Adrenal gland (tissue), 12 donors: Measurements from ENCODE around the gene ALKBH5. TPM values are rescaled to one million over a fixed set of nuclear protein-coding genes. Genes with fewer than 3 reads are reported as not detected.

Experiments
- DNase-seq, 7 donors: peaks; one replicate each; pipeline ENCODE4 v3.0.0-alpha.2; 2019 to 2020
- H3K27ac ChIP-seq, 5 donors: fragments of 200-600 bp; sonication (generic) in 4 of 5; 1 replicate in 3 of 5; 2 replicates in 2 of 5; pipeline versions ENCODE4 v1.5.1 to v1.8.0; 2016 to 2020; ENCODE audit warnings: mild to moderate bottlenecking in 1 of 5
- H3K27me3 ChIP-seq: fragments of 200-600 bp; 2 replicates; pipeline ENCODE4 v1.8.0; 2021
- H3K36me3 ChIP-seq, 2 donors: fragments of 200-600 bp; replicated peaks in 1 of 2; 1 replicate in 1 of 2; 2 replicates in 1 of 2; pipeline versions ENCODE4 v1.5.1 to v1.8.0; 2018 to 2022
- H3K4me1 ChIP-seq, 2 donors: fragments of 200-600 bp; replicated peaks in 1 of 2; 1 replicate in 1 of 2; 2 replicates in 1 of 2; pipeline versions ENCODE4 v1.5.1 to v1.8.0; 2018 to 2021
- H3K4me3 ChIP-seq, 4 donors: fragments of 200-600 bp; sonication (generic) in 3 of 4; one replicate each; pipeline ENCODE4 v1.5.1; 2016 to 2018
- H3K9me3 ChIP-seq, 3 donors: fragments of 200-600 bp; sonication (generic) in 1 of 3; replicated peaks in 1 of 3; 1 replicate in 2 of 3; 2 replicates in 1 of 3; pipeline versions ENCODE4 v1.5.1 to v1.8.0; 2016 to 2021
- POLR2A ChIP-seq, 2 donors: fragments of 450-650 bp; IDR thresholded peaks; one replicate each; pipeline ENCODE4 v1.6.1; 2017; ENCODE audit warnings: antibody characterized with exemption in 2 of 2, mild to moderate bottlenecking in 2 of 2, moderate library complexity in 1 of 2
- WGBS, 4 donors: extraction: QIAGEN DNeasy Blood & Tissue Kit in 2 of 4; methylation state at CpG; one replicate each; pipeline versions ENCODE4 v1.1.5 to v1.1.7; 2013 to 2017; 5-methylcytosine and 5-hydroxymethylcytosine counted together
- intact Hi-C, 2 donors: fragments of 100-400 bp; cut with DNase I; formaldehyde crosslinking; loops; one replicate each; pipeline versions ENCODE4 v1.14.1 to v1.15.0; 2022 to 2023
- polyA plus RNA-seq, 3 donors: library from polyadenylated mRNA; stranded (reverse); fragments of 200-250 nt in 2 of 3; fragments of 350-450 nt in 1 of 3; fragmentation: Illumina TruSeq in 1 of 3; extraction: RNeasy Lipid Tissue Mini Kit (QIAGEN cat#74804) in 1 of 3; gene quantifications; one replicate each; pipeline ENCODE4 v1.2.3, GENCODE V29; 2013 to 2014
- total RNA-seq, 9 donors: library from RNA; depleted of rRNA in 4 of 9; stranded (reverse); fragments of >200 nt in 4 of 9; fragments of 120-200 nt in 1 of 9; fragmentation: NEBNext Ultra II Directional in 1 of 9; extraction: Animal tissue kit (Norgen Biotek cat#: 25700) in 1 of 9; gene quantifications; one replicate each; pipeline versions ENCODE4 v1.1.0 to v1.2.4, GENCODE V29; 2013 to 2023
- TF ChIP-seq, protein P1 (sequence below), 6 experiments: fragments of 450-650 bp in 4 of 6; fragments of 200-600 bp in 2 of 6; sonication (generic) in 1 of 6; IDR thresholded peaks; 1 replicate in 5 of 6; 2 replicates in 1 of 6; pipeline versions ENCODE4 v1.5.1 to v1.8.0; 2016 to 2021; ENCODE audit warnings: antibody characterized with exemption in 6 of 6, mild to moderate bottlenecking in 2 of 6, moderate library complexity in 1 of 6
- donor health status: healthy with polysubstance abuse.
- donor health status: Bipolar disorder and iron deficiency.
- donor health status: DM: yes; HTN: yes; CAD: no.
- donor health status: DM: no; HTN: no; CAD: no.
- donor health status: DM: no; HTN: no; CAD: no.
- donor health status: DM: yes; HTN: yes; CAD: no.

Gene ALKBH5
- total and polyA plus RNA-seq, 12 donors = 28.4 to 154 (median 138) TPM

DNA sequence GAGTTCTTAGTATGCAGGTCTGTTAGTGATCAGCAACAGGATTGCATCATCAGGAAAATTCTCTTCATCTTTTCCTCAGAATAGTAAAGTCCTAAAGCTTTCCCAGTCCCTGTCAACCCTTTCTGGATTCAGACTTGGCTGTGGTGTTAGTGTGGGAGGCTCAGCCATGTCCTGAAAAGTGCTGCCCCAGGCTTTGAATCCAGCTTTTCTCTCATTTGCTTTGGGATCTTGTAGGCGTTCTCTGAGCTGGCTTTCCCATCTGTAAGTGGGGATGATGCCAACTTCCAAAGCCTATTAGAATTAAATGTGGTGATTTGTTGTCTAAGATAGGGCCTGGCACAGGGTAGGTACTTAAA, 3.0 kb downstream of the ALKBH5 start:
- Histone ChIP-seq H3K4me3 (peak overlapping the region in 1 of 4 donors; percentile 85), H3K9me3 (no peaks in the 10 kb centered on the region), H3K4me1 (peaks cover 70 to 80% of the 10 kb centered on the region in 2 donors), H3K36me3 (peaks cover 0 to 9% of the 10 kb centered on the region in 2 donors), H3K27me3 (no peaks in the 10 kb centered on the region), H3K27ac (peak overlapping the region; percentile 3 to 99 (median 90))
- 29 to 52% (median 38%) methylated on average over 1 of the region's 1 CpG for WGBS, 4 donors
- no peak for DNase-seq
- intact Hi-C loops = loop anchor here in 1 of 2 donors (10.0 kb wide), 1 partner anchor 68 kb away; the partner anchor contains the start of gene FLII
- TF ChIP-seq POLR2A (IDR thresholded peaks at IDR 0.05) = no peak
- TF ChIP-seq, protein P1, sequence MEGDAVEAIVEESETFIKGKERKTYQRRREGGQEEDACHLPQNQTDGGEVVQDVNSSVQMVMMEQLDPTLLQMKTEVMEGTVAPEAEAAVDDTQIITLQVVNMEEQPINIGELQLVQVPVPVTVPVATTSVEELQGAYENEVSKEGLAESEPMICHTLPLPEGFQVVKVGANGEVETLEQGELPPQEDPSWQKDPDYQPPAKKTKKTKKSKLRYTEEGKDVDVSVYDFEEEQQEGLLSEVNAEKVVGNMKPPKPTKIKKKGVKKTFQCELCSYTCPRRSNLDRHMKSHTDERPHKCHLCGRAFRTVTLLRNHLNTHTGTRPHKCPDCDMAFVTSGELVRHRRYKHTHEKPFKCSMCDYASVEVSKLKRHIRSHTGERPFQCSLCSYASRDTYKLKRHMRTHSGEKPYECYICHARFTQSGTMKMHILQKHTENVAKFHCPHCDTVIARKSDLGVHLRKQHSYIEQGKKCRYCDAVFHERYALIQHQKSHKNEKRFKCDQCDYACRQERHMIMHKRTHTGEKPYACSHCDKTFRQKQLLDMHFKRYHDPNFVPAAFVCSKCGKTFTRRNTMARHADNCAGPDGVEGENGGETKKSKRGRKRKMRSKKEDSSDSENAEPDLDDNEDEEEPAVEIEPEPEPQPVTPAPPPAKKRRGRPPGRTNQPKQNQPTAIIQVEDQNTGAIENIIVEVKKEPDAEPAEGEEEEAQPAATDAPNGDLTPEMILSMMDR (IDR thresholded peaks at IDR 0.05) = no peak

DNA sequence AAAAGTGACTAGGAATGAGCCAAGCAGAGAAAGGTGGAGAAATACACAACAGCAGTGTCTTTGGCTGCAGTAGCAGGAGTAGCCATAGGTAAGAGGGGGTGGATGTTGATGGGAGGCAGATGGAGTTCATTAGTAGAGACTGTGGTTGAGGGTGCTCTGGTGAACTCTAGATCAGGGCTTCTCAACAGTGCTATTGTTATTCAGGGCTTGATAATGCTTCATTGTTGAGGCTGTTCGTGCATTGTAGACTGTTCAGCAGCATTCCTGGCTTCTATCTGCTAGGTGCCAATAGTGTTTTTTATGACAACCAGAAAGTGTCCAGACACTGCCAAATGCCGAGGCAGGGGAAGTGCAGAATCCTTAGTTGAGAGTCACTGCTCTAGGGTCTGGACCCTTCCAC, 3.6 kb downstream of the ALKBH5 start:
- no peak for TF ChIP-seq POLR2A (IDR thresholded peaks at IDR 0.05)
- TF ChIP-seq, protein P1 (IDR thresholded peaks at IDR 0.05) = no peak
- H3K27me3 ChIP-seq = no peaks in the 10 kb centered on the region
- peak overlapping the region; percentile 3 to 99 (median 90) for H3K27ac ChIP-seq
- peaks cover 69 to 80% of the 10 kb centered on the region in 2 donors for H3K4me1 ChIP-seq
- peaks cover 0 to 9% of the 10 kb centered on the region in 2 donors for H3K36me3 ChIP-seq
- intact Hi-C loops = loop anchor here in 1 of 2 donors (10.0 kb wide), 1 partner anchor 68 kb away; the partner anchor contains the start of gene FLII
- peak overlapping the region in 1 of 4 donors; percentile 85 for H3K4me3 ChIP-seq
- WGBS, 4 donors = 6 to 25% (median 19%) methylated on average over 1 to 2 of the region's 2 CpGs
- no peaks in the 10 kb centered on the region for H3K9me3 ChIP-seq
- DNase-seq = no peak

DNA sequence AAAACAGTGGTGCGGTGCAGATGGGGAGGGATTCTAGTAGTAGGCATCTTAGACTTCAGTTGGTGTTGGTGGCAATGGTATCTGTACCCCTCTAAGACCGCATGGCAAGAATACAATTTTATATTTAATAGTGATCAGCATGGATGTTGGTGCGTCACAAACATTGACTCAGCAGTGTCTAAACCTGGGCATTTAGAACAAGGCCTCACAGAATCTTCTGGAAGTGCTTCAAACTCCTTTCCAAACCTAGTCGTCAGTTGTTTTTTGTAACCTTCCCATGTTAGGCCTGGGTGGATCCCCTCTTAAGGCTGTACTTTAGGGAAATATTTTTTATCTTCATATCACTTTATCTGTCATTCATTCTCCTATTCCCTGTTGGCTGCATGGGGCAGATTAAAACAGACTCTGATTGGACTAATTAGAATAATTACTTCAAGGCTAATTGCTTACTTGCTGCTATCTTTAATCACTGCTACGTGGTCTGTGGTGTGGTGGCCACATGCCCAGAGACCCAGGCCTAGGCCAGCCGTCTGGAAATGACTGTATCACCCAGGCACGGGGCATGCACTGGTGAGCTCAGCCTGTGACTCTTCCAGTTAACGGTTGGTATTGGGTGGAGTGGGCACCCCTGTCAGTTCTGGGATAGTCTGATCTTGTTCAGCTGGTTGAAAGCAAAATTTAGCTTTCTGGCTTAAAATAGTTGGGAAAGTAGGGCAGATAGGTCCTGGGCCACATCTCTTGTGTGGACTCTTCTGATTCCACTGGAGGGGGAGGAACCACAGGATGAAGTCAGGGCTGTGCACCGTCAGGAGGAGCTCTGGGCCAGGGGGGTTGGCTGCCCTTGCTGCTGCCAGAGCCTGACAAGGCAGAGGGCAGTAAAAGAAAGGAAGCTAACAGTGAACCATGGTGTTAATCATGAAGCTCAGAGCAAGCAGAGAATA, 4.5 kb downstream of the ALKBH5 start:
- Histone ChIP-seq H3K4me3 (peak overlapping the region in 1 of 4 donors; percentile 85), H3K27me3 (no peaks in the 10 kb centered on the region), H3K9me3 (no peaks in the 10 kb centered on the region), H3K4me1 (peaks cover 65 to 85% of the 10 kb centered on the region in 2 donors), H3K36me3 (peaks cover 0 to 16% of the 10 kb centered on the region in 2 donors), H3K27ac (peak overlapping the region; percentile 3 to 99 (median 90))
- 25 to 41% (median 32%) methylated on average over 7 to 9 of the region's 9 CpGs for WGBS, 4 donors
- DNase-seq = peak; percentile 50 to 84 (median 76)
- peak in 1 of 2 donors; percentile 62 for TF ChIP-seq POLR2A (IDR thresholded peaks at IDR 0.05)
- TF ChIP-seq, protein P1 (IDR thresholded peaks at IDR 0.05) = no peak
- intact Hi-C loops = loop anchor here in 1 of 2 donors (10.0 kb wide), 1 partner anchor 67 kb away; the partner anchor contains the start of gene FLII

DNA sequence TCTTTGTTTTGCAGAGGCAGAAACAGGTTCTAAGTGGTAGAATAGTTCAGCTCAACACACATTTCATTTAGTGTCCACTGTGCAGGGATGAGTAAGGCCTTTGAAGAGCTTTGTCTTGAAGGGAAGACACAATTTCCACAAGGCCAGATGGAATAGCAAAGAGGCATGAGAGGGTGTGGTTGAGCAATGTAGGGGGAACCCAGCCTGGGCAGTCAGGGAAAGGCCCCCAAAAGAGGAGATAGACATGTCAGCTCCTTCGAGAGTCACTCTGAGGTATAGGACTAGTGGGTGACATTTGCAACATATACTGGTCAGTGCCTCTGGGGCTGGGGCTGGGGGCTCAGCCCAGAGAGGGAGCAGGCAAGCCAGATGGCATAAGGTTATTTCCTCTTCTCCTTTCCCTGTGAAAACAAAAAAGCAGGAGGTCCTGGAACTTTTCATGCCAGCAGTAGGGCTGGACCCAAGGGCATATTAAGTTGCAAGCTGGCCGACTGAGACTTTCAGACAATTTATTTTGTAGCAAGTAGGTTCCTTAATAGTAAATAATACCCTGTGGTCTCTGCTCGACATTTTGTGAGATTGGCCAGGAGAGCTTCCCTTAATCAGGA, 7.1 kb downstream of the ALKBH5 start:
- peak overlapping the region in 4 of 5 donors; percentile 1 to 99 (median 47) for H3K27ac ChIP-seq
- 35 to 38% (median 37%) methylated on average over 3 of the region's 3 CpGs for WGBS, 4 donors
- intact Hi-C loops = no loop called here
- H3K9me3 ChIP-seq = no peaks in the 10 kb centered on the region
- no peak for TF ChIP-seq POLR2A (IDR thresholded peaks at IDR 0.05)
- TF ChIP-seq, protein P1 (IDR thresholded peaks at IDR 0.05) = no peak
- H3K4me3 ChIP-seq = peak overlapping the region in 1 of 4 donors; percentile 9
- peaks cover 0 to 31% of the 10 kb centered on the region in 2 donors for H3K36me3 ChIP-seq
- DNase-seq = no peak
- no peaks in the 10 kb centered on the region for H3K27me3 ChIP-seq
- peaks cover 62 to 89% of the 10 kb centered on the region in 2 donors for H3K4me1 ChIP-seq
